HEK293 (cell line): Measurements from ENCODE around the gene RRM1.

Experiments
- CTCF ChIA-PET: fragments of 350-600 bp; formaldehyde crosslinking; extraction: SDS; loops from one replicate; lab custom pipeline; 2021; ENCODE audit warnings: antibody characterized with exemption; lab: Yijun Ruan, JAX
- POLR2A ChIA-PET: fragments of 300-600 bp; formaldehyde crosslinking; extraction: SDS; loops from one replicate; lab custom pipeline; 2020; ENCODE audit warnings: antibody characterized with exemption, inconsistent platforms; lab: Yijun Ruan, JAX
- H3K27ac ChIP-seq: fragments of 200-500 bp; sonication (Bioruptor generic); 2 replicates; pipeline ENCODE4 v1.5.1; 2014; ENCODE audit warnings: low read depth, low read length, control low read depth, inconsistent platforms; ENCODE audit errors: extremely low read depth
- H3K36me3 ChIP-seq, 2 experiments: fragments of 200-500 bp in 1 of 2; sonication (Bioruptor generic) in 1 of 2; 1 replicate in 1 of 2; 2 replicates in 1 of 2; pipeline ENCODE4 v1.5.1; 2014 to 2017; ENCODE audit warnings: inconsistent platforms in 2 of 2, low read length in 2 of 2; ENCODE audit not compliant: control insufficient read depth in 2 of 2, insufficient read depth in 1 of 2
- H3K4me1 ChIP-seq: fragments of 200-500 bp; sonication (Bioruptor generic); 2 replicates; pipeline ENCODE4 v1.5.1; 2014; ENCODE audit warnings: mild to moderate bottlenecking, low read length, inconsistent platforms; ENCODE audit not compliant: control insufficient read depth, insufficient read depth
- H3K4me3 ChIP-seq: 2 replicates; pipeline ENCODE4 v1.5.1; 2011; ENCODE audit warnings: low read depth, mild to moderate bottlenecking, control low read depth, low read length, moderate library complexity
- H3K9me3 ChIP-seq: fragments of 200-500 bp; sonication (Bioruptor generic); 2 replicates; pipeline ENCODE4 v1.5.1; 2014; ENCODE audit warnings: low read depth, low read length, inconsistent platforms; ENCODE audit not compliant: control insufficient read depth, insufficient read depth
- BCL6B ChIP-seq: fragments of 450-650 bp; formaldehyde crosslinking; IDR thresholded peaks from 2 replicates; pipeline ENCODE4 v1.5.1; 2017; ENCODE audit warnings: missing biosample characterization, missing genetic modification characterization
- FEZF1 ChIP-seq: fragments of 450-650 bp; formaldehyde crosslinking; IDR thresholded peaks from 2 replicates; pipeline ENCODE4 v1.5.1; 2016; ENCODE audit warnings: missing biosample characterization, missing genetic modification characterization
- GLI4 ChIP-seq: fragments of 450-650 bp; formaldehyde crosslinking; IDR thresholded peaks from 2 replicates; pipeline ENCODE4 v1.5.1; 2016; ENCODE audit warnings: missing biosample characterization, missing genetic modification characterization
- HOXD13 ChIP-seq: sonication (generic); formaldehyde crosslinking; IDR thresholded peaks from 2 replicates; pipeline ENCODE4 v1.8.0; 2022; ENCODE audit warnings: missing genetic modification reagents, borderline replicate concordance
- KLF16 ChIP-seq: fragments of 450-650 bp; formaldehyde crosslinking; IDR thresholded peaks from 2 replicates; pipeline ENCODE4 v1.5.1; 2017; ENCODE audit warnings: missing biosample characterization, missing genetic modification characterization
- KLF9 ChIP-seq: fragments of 450-650 bp; formaldehyde crosslinking; IDR thresholded peaks from 2 replicates; pipeline ENCODE4 v1.5.1; 2016; ENCODE audit warnings: missing biosample characterization, missing genetic modification characterization, low read depth
- MYNN ChIP-seq: fragments of 450-650 bp; formaldehyde crosslinking; IDR thresholded peaks from 2 replicates; pipeline ENCODE4 v1.5.1; 2016; ENCODE audit warnings: missing biosample characterization, missing genetic modification characterization, borderline replicate concordance
- REPIN1 ChIP-seq: fragments of 450-650 bp; formaldehyde crosslinking; IDR thresholded peaks from 2 replicates; pipeline ENCODE4 v1.5.1; 2017; ENCODE audit warnings: missing biosample characterization, missing genetic modification characterization, low read depth
- SETDB1 ChIP-seq: IDR thresholded peaks from one replicate; pipeline ENCODE4 v1.6.1; 2017; ENCODE audit warnings: mild to moderate bottlenecking, low read length, moderate library complexity, mixed read lengths; ENCODE audit not compliant: insufficient read length
- SP7 ChIP-seq: fragments of 450-650 bp; formaldehyde crosslinking; IDR thresholded peaks from 2 replicates; pipeline ENCODE4 v1.5.1; 2016; ENCODE audit warnings: missing biosample characterization, missing genetic modification characterization
- TCF7L2 ChIP-seq: IDR thresholded peaks from 2 replicates; pipeline ENCODE4 v1.6.1; 2011; ENCODE audit warnings: low read depth, mild to moderate bottlenecking, inconsistent platforms, low read length, moderate library complexity, borderline replicate concordance
- ZFP37 ChIP-seq: fragments of 450-650 bp; formaldehyde crosslinking; IDR thresholded peaks from 2 replicates; pipeline ENCODE4 v1.5.1; 2016; ENCODE audit warnings: missing biosample characterization, missing genetic modification characterization
- ZNF10 ChIP-seq: fragments of 450-650 bp; formaldehyde crosslinking; IDR thresholded peaks from 2 replicates; pipeline ENCODE4 v1.5.1; 2017; ENCODE audit warnings: missing biosample characterization, missing genetic modification characterization
- ZNF133 ChIP-seq: fragments of 450-650 bp; formaldehyde crosslinking; IDR thresholded peaks from 2 replicates; pipeline ENCODE4 v1.5.1; 2016; ENCODE audit warnings: missing biosample characterization, missing genetic modification characterization
- ZNF169 ChIP-seq: fragments of 450-650 bp; formaldehyde crosslinking; IDR thresholded peaks from 2 replicates; pipeline ENCODE4 v1.5.1; 2016; ENCODE audit warnings: missing biosample characterization, missing genetic modification characterization
- ZNF274 ChIP-seq, 2 experiments: fragments of 200-500 bp in 1 of 2; fragments of 450-650 bp in 1 of 2; sonication (Bioruptor generic) in 1 of 2; formaldehyde crosslinking in 1 of 2; IDR thresholded peaks; 2 replicates each; pipeline versions ENCODE4 v1.5.1 to v1.6.1; 2014 to 2016; ENCODE audit warnings: borderline replicate concordance in 1 of 2, inconsistent platforms in 1 of 2, low read length in 1 of 2, missing biosample characterization in 1 of 2, missing genetic modification characterization in 1 of 2
- ZNF510 ChIP-seq: fragments of 450-650 bp; formaldehyde crosslinking; IDR thresholded peaks from 2 replicates; pipeline ENCODE4 v1.5.1; 2018; ENCODE audit warnings: mild to moderate bottlenecking, missing genetic modification characterization, missing biosample characterization; ENCODE audit not compliant: insufficient replicate concordance
- ZNF521 ChIP-seq: fragments of 450-650 bp; formaldehyde crosslinking; IDR thresholded peaks from 2 replicates; pipeline ENCODE4 v1.5.1; 2017; ENCODE audit warnings: missing biosample characterization, mild to moderate bottlenecking, missing genetic modification characterization
- ZNF530 ChIP-seq: fragments of 450-650 bp; formaldehyde crosslinking; IDR thresholded peaks from 2 replicates; pipeline ENCODE4 v1.5.1; 2016; ENCODE audit warnings: low read depth, missing biosample characterization, missing genetic modification characterization
- ZNF548 ChIP-seq: fragments of 450-650 bp; formaldehyde crosslinking; IDR thresholded peaks from 2 replicates; pipeline ENCODE4 v1.5.1; 2016; ENCODE audit warnings: missing biosample characterization, missing genetic modification characterization
- ZNF600 ChIP-seq: fragments of 450-650 bp; formaldehyde crosslinking; IDR thresholded peaks from 2 replicates; pipeline ENCODE4 v1.5.1; 2016; ENCODE audit warnings: missing biosample characterization, missing genetic modification characterization
- ZNF707 ChIP-seq: fragments of 450-650 bp; formaldehyde crosslinking; IDR thresholded peaks from 2 replicates; pipeline ENCODE4 v1.5.1; 2016; ENCODE audit warnings: missing biosample characterization, missing genetic modification characterization
- ZSCAN16 ChIP-seq: fragments of 450-650 bp; formaldehyde crosslinking; IDR thresholded peaks from 2 replicates; pipeline ENCODE4 v1.5.1; 2016; ENCODE audit warnings: missing biosample characterization, missing genetic modification characterization
- ZSCAN23 ChIP-seq: fragments of 450-650 bp; formaldehyde crosslinking; IDR thresholded peaks from 2 replicates; pipeline ENCODE4 v1.5.1; 2016; ENCODE audit warnings: missing biosample characterization, missing genetic modification characterization
- ZSCAN4 ChIP-seq: fragments of 450-650 bp; formaldehyde crosslinking; IDR thresholded peaks from 2 replicates; pipeline ENCODE4 v1.5.1; 2017; ENCODE audit warnings: missing biosample characterization, missing genetic modification characterization
- TF ChIP-seq, protein P1 (sequence below): fragments of 450-650 bp; formaldehyde crosslinking; IDR thresholded peaks from 2 replicates; pipeline ENCODE4 v1.5.1; 2017; ENCODE audit warnings: missing biosample characterization, missing genetic modification characterization

The RRM1 gene

GRCh38 chr11:4164884-4165590 is 70.4 kb downstream of the RRM1 start:
- no peaks in the 10 kb centered on the region for H3K4me1 ChIP-seq
- TF ChIP-seq, protein P1, sequence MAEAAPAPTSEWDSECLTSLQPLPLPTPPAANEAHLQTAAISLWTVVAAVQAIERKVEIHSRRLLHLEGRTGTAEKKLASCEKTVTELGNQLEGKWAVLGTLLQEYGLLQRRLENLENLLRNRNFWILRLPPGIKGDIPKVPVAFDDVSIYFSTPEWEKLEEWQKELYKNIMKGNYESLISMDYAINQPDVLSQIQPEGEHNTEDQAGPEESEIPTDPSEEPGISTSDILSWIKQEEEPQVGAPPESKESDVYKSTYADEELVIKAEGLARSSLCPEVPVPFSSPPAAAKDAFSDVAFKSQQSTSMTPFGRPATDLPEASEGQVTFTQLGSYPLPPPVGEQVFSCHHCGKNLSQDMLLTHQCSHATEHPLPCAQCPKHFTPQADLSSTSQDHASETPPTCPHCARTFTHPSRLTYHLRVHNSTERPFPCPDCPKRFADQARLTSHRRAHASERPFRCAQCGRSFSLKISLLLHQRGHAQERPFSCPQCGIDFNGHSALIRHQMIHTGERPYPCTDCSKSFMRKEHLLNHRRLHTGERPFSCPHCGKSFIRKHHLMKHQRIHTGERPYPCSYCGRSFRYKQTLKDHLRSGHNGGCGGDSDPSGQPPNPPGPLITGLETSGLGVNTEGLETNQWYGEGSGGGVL (tag by site-specific recombination), result no peak
- TF ChIP-seq REPIN1, result no peak
- no peak for TF ChIP-seq TCF7L2
- TF ChIP-seq ZNF707 (tag by site-specific recombination), result no peak
- no peak for TF ChIP-seq BCL6B (tag by site-specific recombination)
- TF ChIP-seq ZSCAN4, result no peak
- TF ChIP-seq MYNN, result no peak
- no peak for TF ChIP-seq ZSCAN16
- TF ChIP-seq ZNF548 (tag by site-specific recombination), result no peak
- TF ChIP-seq, all 188 proteins: peak for 0
- ChIA-PET POLR2A (no interaction called here), CTCF (no interaction called here)
- H3K9me3 ChIP-seq, result no peaks in the 10 kb centered on the region
- H3K36me3 ChIP-seq, result no peaks in the 10 kb centered on the region
- H3K27ac ChIP-seq, result no peak overlapping the region
- H3K4me3 ChIP-seq, result no peak overlapping the region

DNA sequence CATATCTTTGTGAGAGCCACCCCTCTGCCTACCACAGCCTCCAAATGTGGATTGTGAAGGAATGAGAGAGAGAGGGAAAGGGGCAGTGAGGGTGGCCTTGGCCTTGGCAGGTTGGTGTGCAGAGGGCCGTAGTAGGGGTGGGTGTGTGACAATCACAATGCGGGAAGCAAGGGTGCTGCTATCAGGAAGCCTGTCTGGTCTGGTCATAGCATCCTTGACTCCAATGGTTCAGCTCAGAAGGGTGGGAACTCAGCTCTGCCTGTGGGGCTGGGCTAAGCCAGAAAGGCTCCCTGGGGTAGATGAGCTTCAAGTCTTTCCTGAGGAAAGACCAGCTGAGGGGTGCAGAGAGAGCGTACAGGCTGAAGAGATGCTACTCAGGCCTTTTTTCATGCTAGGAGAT is 72.7 kb downstream of the RRM1 start:
- Histone ChIP-seq H3K4me3 (no peak overlapping the region), H3K36me3 (no peaks in the 10 kb centered on the region), H3K4me1 (no peaks in the 10 kb centered on the region), H3K9me3 (no peaks in the 10 kb centered on the region), H3K27ac (no peak overlapping the region)
- ChIA-PET POLR2A (no interaction called here), CTCF (interaction anchor here (0.6 to 2.3 kb wide), 2 partner anchors 20 to 360 kb away, joined by 3 to 8 read pairs; no protein-coding TSS in a partner anchor)
- TF ChIP-seq SETDB1 (no peak), ZNF521 (tag by site-specific recombination) (no peak), ZNF169 (tag by site-specific recombination) (no peak), ZNF510 (no peak), KLF9 (tag by site-specific recombination) (no peak), ZNF10 (tag by site-specific recombination) (no peak), HOXD13 (no peak), KLF16 (no peak), SP7 (no peak), ZFP37 (tag by site-specific recombination) (no peak), ZSCAN23 (tag by site-specific recombination) (no peak), FEZF1 (tag by site-specific recombination) (no peak), ZNF274 (IDR thresholded peaks at IDR 0.05; ENCODE audit: low read length) (no peak), ZNF274 (tag by site-specific recombination; IDR thresholded peaks at IDR 0.05; ENCODE audit: borderline replicate concordance) (no peak), ZNF530 (no peak), ZNF133 (tag by site-specific recombination) (no peak), GLI4 (no peak), ZNF600 (no peak)
